ENCODE results near the gene RTN1.

Gene RTN1

GRCh38 chr14:59787045-59787674 is 83.4 kb downstream of the RTN1 start:
- DNase-seq: no peak

- DNase-seq: no peak
Measured at GRCh38 chr14:59785629-59786028, 84.9 kb downstream of the RTN1 start.

DNA sequence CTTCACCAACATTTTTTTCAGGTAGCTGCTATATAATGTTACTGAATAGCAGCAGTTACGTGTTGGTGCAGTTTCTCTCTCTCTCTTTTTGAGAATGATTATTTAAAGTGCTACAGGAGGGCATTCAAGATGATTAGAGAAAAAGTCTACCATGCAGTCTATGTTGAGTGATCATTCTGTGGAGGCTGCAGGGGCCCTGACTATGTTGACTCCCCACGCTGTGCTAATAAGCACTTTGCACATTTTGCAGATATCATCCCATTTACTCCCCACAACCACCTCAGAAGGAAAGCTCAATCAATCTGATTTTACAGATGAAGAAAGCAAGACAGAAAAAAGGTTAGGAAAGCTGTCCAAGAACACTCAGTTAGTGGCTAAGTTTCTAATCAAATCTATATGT is 87.8 kb downstream of the RTN1 start:
- DNase-seq: no peak

- DNase-seq: no peak
Measured at GRCh38 chr14:59777006-59777579, 93.5 kb downstream of the RTN1 start.

- DNase-seq: no peak
Measured at GRCh38 chr14:59776468-59776867, 94.1 kb downstream of the RTN1 start.

GRCh38 chr14:59772233-59772632 is 98.3 kb downstream of the RTN1 start:
- DNase-seq: no peak

GRCh38 chr14:59771577-59771976 is 99.0 kb downstream of the RTN1 start:
- no peak for DNase-seq

DNA sequence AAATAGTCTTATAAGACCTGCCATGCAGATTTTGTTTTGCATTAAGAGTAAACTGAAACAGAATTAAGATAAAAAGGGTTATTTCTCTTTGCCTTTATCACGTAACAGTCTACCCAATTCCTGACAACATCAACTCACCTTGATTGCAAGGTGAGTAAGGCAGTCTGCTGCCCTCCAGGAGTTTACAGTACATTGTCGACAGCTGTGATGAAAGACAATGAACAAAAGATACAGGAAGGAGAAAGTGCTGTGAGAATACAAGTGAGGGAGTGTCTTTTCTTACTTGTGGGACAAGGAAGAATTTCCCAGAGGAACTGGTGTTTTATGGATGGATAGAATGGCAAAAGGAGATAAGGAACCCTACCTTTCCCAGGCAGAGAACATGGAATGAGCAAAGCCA is 101.0 kb downstream of the RTN1 start:
- DNase-seq: no peak

- no peak for DNase-seq
Measured at GRCh38 chr14:59768855-59769375, 101.7 kb downstream of the RTN1 start.

- no peak for DNase-seq
Measured at GRCh38 chr14:59761851-59762250, 108.7 kb downstream of the RTN1 start.

DNA sequence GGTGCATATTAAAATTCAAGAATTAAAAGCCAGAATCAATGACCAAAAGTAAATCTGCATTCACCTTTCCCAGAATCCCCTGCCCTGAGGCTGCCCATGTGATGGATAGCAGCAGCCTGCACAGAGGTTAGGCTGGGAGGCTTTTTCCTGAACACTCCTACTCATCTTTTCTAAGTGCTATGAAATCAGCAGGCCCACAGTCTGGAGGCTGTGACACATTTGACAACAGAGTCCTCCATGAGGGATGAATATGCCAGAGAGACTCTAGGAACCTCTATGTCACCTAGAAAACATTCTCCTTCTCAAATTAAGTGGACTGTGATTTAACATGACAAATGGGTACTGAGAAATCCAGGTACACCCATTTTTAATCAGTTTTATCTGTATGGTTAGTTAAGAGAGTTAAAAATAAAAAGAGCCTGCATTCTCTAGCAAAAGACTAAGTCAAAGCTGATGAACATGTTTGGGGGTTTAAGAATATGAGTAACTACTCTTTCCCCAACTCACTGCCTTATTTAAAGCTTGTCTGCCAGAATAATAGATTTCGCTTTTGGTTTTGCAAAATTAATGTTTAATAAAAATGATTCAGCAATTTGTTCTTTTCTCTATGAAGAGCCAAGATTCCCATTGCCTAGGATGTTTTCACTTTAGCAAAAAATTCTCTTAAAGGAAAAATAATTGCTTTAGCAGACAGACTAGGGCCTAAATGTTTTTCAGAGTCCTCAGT is 115.0 kb downstream of the RTN1 start:
- DNase-seq: no peak

DNA sequence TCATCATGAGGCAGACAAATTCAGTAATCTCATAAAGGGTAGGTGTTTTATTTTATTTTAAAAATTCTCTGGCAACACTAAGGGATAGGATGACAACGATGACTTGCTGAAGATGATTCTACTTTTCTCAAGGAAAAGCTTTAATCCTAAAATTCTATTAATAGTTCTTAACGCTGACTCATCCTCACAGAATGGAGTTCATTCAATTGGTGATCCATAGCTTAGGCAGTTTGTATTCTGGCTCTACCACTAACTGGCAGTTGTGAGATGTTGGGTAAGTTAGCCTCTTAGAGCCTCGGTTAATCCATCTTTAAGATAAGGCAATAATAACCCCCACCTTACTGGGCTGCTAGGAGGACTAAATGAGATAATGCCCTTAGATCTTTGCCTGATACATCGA is 116.3 kb downstream of the RTN1 start:
- DNase-seq: no peak

GRCh38 chr14:59753512-59753911 is 117.1 kb downstream of the RTN1 start:
- DNase-seq: no peak

DNA sequence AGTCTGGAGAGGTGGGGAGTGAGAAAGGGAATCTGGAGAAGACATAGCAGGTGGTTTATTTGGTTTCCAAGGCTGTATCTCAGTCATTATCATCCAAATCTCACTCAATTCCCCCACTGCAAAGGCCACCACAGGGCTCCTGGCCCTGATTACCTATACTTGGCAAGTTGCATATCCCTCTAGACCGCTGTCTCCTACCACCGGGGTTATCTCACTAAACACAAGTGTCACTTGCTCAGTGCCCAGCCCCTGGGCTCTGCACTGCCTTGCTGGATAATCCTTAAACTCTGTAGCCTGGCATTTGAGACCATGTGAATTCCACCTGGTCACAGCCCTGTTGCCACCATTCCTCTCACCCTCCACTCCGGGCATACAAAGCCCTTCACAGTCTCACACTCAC is 119.0 kb downstream of the RTN1 start:
- no peak for DNase-seq

DNA sequence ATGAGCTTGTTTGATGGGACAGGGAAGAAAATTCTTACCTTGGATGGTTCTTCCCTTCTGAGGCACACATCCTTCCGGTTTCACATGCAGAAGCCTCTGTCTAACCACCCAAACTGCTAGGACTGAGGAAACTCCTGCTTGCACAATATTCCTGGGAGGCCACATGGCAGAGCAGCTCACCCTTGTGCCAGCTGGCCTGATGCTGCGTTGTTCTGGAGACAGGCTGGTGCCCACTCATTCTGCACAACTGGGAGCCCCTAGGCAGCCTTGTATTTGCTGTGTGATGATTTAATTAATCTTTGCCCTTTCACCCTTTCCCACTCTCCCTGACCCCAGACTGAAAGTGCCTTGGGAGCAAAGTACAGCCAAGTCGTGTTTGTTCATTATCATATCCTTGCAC is 130.8 kb downstream of the RTN1 start:
- no peak for DNase-seq

GRCh38 chr14:59728304-59728703 is 142.3 kb downstream of the RTN1 start:
- DNase-seq: no peak

GRCh38 chr14:59727073-59727661 is 143.4 kb downstream of the RTN1 start:
- no peak for DNase-seq

DNA sequence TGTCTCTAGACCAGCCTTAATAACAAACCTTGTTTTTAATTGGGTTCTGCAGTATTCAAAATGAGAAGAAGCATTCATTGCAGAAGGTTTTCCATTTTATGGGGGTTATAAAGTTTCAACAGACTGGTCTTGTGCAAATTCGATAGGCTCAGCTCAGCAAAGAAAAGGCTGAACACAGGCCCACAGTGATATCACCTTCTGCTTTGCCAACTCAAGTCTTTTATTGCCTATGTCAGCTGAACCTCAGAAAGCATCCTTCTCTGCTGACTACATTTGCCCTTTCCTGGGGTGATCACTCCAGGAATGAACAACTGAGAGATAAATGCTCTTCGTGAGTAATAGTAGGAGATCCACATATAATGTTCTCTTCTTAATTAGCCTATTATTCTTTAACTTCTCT is 159.5 kb downstream of the RTN1 start:
- no peak for DNase-seq

- DNase-seq: no peak
Measured at GRCh38 chr14:59707778-59708561, 162.6 kb downstream of the RTN1 start.

GRCh38 chr14:59705866-59706265 is 164.7 kb downstream of the RTN1 start:
- no peak for DNase-seq

DNA sequence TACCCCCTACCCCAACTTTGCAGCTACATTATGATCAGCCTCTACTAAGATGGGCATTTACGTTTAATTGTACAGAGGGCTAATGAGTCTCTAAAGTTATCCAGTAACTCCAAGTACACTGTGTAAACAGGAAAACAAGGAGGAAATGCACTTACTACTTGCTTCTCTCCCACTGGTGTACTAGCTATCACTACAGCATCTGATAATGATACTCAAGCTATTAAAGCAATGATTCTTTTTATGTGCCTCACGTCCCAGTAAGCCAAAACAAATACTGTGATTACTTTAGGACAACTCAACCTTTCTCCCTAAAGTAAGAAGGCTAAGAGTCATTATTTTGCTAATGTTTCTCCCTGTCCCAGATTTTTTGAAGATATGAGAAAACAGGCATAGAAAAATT is 165.3 kb downstream of the RTN1 start:
- DNase-seq: no peak

- DNase-seq: no peak
Measured at GRCh38 chr14:59704054-59704645, 166.4 kb downstream of the RTN1 start.

- DNase-seq: no peak
Measured at GRCh38 chr14:59699442-59699841, 171.1 kb downstream of the RTN1 start.
